ENCODE results near the gene F2R.
"Not testable (repeated sequence)": the region's sequence is repeated elsewhere in the genome, so short reads cannot be mapped to it uniquely, and the experiment has no call there.

The F2R gene

DNA sequence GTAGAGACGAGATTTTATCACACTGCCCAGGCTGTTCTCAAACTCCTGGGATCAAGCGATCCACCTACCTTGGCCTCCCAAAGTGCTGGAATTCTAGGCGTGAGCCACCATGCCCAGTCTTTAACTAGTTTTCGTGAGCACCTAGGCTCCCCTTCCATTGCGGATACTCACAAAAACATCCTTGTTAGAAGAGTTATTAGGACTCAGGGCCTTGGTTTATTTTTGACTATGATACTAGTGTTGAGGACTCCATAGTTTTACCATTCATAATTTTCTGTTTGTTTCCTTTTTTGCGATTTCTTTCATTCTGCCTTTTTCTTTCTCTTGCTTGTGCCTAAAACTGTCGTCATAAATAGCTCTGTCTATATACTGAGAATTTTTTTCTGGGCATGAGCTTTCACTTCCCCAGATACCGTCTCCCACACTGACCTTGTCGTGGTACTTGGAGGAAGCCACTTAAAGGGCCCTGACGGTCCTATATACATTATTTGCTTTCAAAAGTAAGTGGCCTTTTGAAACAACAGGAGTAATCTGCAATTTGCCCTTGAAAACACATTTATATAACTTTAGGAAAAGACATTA lies 5.2 kb downstream of the F2R start:
- no peak for DNase-seq (ENCODE audit: low read depth)

- no peak for DNase-seq (ENCODE audit: low read depth)
Measured at GRCh38 chr5:76723266-76723665, 7.3 kb downstream of the F2R start.

GRCh38 chr5:76723906-76724305 lies 8.0 kb downstream of the F2R start:
- DNase-seq (ENCODE audit: low read depth) = no peak

DNA sequence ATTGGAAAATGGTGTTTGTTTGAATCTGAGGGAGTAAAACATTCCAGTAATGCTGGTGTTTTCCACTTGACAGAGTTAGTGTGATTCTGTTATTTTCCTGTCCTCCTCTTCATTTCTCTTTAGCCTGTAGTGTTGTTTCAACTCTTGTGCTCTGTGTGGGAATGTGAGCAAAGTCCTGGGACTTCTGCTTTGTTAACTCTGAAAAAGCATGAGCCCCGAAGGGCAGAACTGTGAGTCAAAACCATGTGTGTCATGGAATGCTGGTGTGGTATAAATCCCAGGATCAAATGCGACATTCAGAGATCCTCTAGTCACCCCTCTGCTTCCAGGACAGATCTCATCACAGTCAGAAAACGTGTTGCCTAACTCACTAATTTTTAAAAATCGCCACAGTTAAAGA lies 8.9 kb downstream of the F2R start:
- DNase-seq (ENCODE audit: low read depth) = no peak

DNA sequence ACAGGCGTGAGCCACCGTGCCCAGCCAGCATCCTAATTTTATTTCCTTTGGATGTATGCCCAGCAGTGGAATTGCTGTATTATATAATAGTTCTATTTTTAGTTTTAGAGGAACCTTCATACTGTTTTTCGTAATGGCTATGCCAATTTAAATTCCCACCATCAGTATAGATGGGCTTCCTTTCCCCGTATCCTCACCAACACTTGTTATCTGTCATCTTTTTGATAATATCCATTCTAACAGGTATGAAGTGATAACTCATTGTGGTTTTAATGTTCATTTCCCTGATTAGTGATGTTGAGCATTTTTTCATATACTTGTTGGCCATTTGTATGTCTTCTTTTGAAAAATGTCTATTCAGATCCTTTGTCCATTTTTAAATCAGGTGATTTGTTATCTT lies 13.0 kb downstream of the F2R start:
- DNase-seq (ENCODE audit: low read depth) = no peak

DNA sequence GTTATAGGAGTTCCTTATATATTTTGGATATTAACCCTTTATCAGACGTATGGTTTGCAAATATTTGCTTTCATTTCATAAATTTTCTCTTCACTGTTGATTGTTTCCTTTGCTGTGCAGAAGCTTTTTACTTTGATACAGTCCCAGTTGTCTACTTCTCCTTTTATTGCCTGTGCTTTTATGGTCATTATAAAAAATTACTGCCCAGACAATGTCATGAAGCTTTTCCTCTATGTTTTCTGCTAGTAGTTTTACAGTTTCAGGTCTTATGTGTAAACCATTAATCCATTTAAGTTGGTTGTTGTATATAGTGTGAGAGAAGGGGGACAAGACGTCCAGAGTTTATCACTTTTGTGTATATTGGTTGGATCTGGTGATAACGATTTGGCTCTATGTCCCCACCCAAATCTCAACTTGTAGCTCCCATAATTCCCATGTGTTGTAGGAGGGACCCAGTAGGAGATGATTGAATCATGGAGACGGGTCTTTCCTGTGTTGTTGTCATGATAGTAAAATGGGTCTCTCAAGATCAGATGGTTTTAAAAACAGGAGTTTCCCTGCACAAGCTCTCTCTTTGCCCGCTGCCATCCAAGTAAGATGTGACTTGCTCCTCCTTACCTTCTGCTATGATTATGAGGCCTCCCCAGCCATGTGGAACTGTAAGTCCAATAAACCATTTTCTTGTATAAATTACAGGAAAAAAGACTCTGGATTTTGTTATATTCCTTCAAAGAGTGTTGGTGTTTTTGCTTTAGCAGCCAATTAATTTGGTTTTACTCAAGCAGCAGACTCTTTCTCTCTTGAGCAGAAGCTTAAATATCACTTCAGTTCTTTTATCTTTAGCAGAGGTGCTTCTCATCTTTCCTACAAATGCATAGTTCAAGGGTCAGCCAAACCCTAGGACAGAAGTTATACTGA lies 13.7 kb downstream of the F2R start:
- no peak for DNase-seq (ENCODE audit: low read depth)

GRCh38 chr5:76732405-76733048 lies 16.6 kb downstream of the F2R start:
- no peak for DNase-seq (ENCODE audit: low read depth)

GRCh38 chr5:76733049-76733417 lies 17.1 kb downstream of the F2R start:
- peak; percentile 41 for DNase-seq (ENCODE audit: low read depth)

GRCh38 chr5:76735762-76736545 lies 20.0 kb downstream of the F2R start:
- DNase-seq (ENCODE audit: low read depth) = no peak

- no peak for DNase-seq (ENCODE audit: low read depth)
Measured at GRCh38 chr5:76736679-76737556, 21.0 kb downstream of the F2R start.

DNA sequence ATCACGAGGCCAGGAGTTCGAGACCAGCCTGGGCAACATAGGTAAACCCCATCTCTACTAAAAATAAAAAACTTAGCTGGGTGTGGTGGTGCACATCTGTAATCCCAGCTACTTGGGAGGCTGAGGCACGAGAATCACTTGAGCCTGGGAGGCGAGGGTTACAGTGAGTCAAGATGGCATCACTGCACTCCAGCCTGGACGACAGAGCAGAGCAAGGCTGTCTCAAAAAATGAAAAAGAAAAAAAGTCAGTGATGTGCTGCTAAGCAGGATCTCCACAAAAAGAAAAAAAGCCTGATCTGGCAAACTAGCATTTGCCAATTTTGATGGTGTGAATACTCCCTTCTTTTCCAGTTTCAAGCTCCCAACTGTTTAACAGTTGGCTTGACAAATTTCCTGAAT lies 21.9 kb downstream of the F2R start:
- DNase-seq (ENCODE audit: low read depth) = no peak

- DNase-seq (ENCODE audit: low read depth) = not testable (repeated sequence)
Measured at GRCh38 chr5:76741506-76741905, 25.6 kb downstream of the F2R start.

DNA sequence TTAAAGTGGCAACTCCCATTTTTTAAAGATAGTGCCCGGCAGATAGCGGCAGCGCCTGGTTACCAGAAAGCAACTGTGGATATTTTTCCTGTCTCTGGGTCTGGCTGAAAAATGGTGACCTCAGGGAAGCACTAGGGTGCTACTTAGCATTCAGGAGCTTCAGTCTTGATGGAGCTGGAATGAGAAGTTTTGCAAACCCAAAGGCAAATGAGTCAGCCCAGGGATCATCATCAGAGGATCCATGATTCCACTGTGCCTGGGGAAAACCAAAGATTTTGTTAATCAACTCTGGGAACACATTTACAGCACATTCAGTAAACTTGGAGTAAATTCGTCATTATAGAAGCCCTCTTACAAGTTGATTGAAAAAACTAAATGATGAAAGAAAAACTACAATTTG lies 26.7 kb downstream of the F2R start:
- no peak for DNase-seq (ENCODE audit: low read depth)

DNA sequence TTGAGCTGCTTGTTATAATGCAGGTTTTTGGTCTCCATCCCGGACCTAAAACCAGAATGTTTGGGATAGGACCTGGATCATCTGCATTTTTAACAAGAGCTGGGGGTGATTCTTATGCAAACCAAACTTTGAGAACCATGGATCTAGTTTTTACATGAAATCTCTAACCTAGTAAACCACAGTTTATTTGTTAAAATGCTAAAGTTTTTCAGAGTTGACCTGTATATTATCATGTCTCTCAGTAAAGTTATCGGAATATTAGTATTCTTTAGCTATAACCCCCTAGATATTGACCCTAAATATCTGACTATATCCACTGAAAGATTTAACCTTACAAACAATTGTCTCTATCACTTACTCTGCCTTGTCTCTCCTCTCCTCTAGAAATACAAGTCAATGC lies 28.7 kb downstream of the F2R start:
- no peak for DNase-seq (ENCODE audit: low read depth)

- no peak for DNase-seq (ENCODE audit: low read depth)
Measured at GRCh38 chr5:76745670-76746069, 29.7 kb downstream of the F2R start.

GRCh38 chr5:76746677-76747076 lies 30.8 kb downstream of the F2R start:
- DNase-seq (ENCODE audit: low read depth) = no peak

DNA sequence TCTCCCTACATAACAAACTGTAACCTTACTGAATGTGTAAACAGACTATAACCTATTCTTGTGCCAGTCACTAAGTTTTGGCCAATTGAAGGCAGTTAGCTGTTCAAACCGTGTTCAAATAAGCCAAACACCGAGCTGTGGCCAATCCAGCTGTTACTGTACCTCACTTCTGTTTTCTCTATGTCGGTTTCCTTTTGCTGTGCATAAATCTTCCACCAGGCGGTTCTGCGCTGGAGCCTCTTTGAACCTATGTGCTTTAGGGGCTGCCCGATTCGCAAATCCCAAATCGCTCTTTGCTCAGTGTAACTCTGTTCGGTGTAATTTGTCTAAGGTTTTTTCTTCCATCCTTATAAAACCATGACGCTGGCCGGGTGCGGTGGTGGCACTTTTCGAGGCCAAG lies 31.8 kb downstream of the F2R start:
- no peak for DNase-seq (ENCODE audit: low read depth)

- no peak for DNase-seq (ENCODE audit: low read depth)
Measured at GRCh38 chr5:76751291-76751690, 35.4 kb downstream of the F2R start.

- DNase-seq (ENCODE audit: low read depth) = no peak
Measured at GRCh38 chr5:76754668-76755078, 38.7 kb downstream of the F2R start.

DNA sequence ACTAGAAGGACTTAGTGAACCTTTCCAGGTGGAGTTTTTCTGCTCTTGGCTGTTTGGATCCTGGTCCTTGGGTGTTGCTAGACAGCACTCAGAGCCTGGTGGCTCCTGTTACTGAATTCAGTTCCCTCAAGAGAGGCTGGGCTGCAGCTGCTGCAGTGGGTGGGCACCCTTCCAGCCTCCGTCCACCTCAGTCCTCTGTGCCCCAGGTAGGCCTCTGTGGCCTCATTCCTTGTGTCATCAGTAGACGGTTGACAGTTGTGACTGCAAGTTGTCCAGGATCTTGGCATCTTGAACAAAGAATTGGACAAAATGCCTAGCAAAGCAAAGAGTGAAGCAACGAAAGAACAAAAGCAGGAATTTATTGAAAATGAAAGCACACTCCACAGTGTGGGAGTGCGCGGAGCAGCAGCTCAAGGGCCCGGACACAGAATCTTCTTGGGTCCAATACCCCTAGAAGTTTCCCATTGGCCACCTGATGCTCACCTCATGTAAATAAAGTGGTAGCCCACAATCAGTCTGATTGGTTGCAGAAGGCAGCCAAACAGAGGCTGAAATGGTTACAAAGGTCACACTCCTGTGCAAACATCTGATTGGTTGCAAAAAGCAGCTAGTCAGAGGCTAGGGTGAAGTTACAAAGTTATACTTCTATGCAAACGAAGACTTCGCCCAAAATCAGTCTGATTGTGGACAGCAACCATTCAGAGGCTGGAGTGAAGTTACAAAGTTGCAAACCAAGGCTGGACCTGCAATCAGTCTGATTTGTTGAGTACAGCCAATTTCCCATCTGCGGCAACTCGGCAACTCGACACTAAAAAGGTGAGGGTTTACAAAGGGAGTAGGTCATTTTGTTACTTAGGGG lies 40.1 kb downstream of the F2R start:
- no peak for DNase-seq (ENCODE audit: low read depth)

- no peak for DNase-seq (ENCODE audit: low read depth)
Measured at GRCh38 chr5:76757049-76757448, 41.1 kb downstream of the F2R start.

Measured in stimulated activated CD8-positive, alpha-beta memory T cell treated with anti-CD3 and anti-CD28 coated beads, Interleukin-12 subunit alpha, Interleukin-12 subunit beta, amount 100 ng/mL, for 4 hours (primary cell).